Psoas muscle (tissue), 8 donors: ENCODE results near the gene HCN4. TPM values are rescaled to one million over a fixed set of nuclear protein-coding genes. Genes with fewer than 3 reads are reported as not detected.
"Not testable (repeated sequence)": the region's sequence is repeated elsewhere in the genome, so short reads cannot be mapped to it uniquely, and the experiment has no call there.

ENCODE experiments used
- ATAC-seq, 4 donors: fragments of 200-7000 bp; cut with Tn5 transposase; one replicate each; pipeline ENCODE4 v1.9.1; 2020; ENCODE audit warnings: moderate library complexity in 3 of 4, mild to moderate bottlenecking in 2 of 4
- DNase-seq, 2 donors: peaks; one replicate each; pipeline ENCODE4 v3.0.0-alpha.2; 2020
- H3K27ac ChIP-seq: fragments of 200-600 bp; one replicate; pipeline ENCODE4 v1.8.0; 2022
- H3K27me3 ChIP-seq, 3 donors: fragments of 200-600 bp in 1 of 3; one replicate each; pipeline versions ENCODE4 v1.6.1 to v1.8.0; 2013 to 2022; ENCODE audit warnings: low read length in 2 of 3, mild to moderate bottlenecking in 2 of 3, moderate library complexity in 1 of 3; ENCODE audit not compliant: insufficient read depth in 3 of 3
- H3K36me3 ChIP-seq, 2 donors: fragments of 200-600 bp in 1 of 2; one replicate each; pipeline versions ENCODE4 v1.6.1 to v1.8.0; 2013 to 2022; ENCODE audit warnings: low read depth in 1 of 2, mild to moderate bottlenecking in 1 of 2, moderate library complexity in 1 of 2; ENCODE audit not compliant: insufficient read depth in 1 of 2
- H3K4me1 ChIP-seq: fragments of 200-600 bp; one replicate; pipeline ENCODE4 v1.8.0; 2022
- H3K4me3 ChIP-seq: fragments of 200-600 bp; one replicate; pipeline ENCODE4 v1.8.0; 2022; ENCODE audit warnings: mild to moderate bottlenecking
- H3K9me3 ChIP-seq: fragments of 200-600 bp; one replicate; pipeline ENCODE4 v1.8.0; 2022
- WGBS, 3 donors: extraction: QIAGEN DNeasy Blood & Tissue Kit; methylation state at CpG; one replicate each; pipeline versions ENCODE4 v1.1.6 to v1.1.7; 2013; 5-methylcytosine and 5-hydroxymethylcytosine counted together
- intact Hi-C, 2 donors: fragments of 100-400 bp; cut with DNase I; formaldehyde crosslinking; loops; one replicate each; pipeline versions ENCODE4 v1.11.0 to v1.14.2; 2022
- long read RNA-seq, 2 donors: library from polyadenylated mRNA; unstranded; transcript quantifications; one replicate each; pipeline ENCODE4 v2.0.0, GENCODE V29; 2021
- polyA plus RNA-seq, 3 donors: library from polyadenylated mRNA; stranded (reverse); fragments of 200-250 nt; gene quantifications; one replicate each; pipeline ENCODE4 v1.2.3, GENCODE V29; 2013
- total RNA-seq, 4 donors: library from RNA; stranded (reverse); fragmentation: NEBNext Ultra II Directional in 2 of 4; extraction: Animal tissue kit (Norgen Biotek cat#: 25700) in 2 of 4; gene quantifications; one replicate each; pipeline versions ENCODE4 v1.2.1 to v1.2.4, GENCODE V29; 2021 to 2023
- TF ChIP-seq, protein P1 (sequence below): fragments of 200-600 bp; IDR thresholded peaks from one replicate; pipeline ENCODE4 v1.8.0; 2022; ENCODE audit warnings: antibody characterized with exemption
- donor health status: healthy with polysubstance abuse.
- donor health status: DM: no; HTN: no; CAD: no; lungs with moderate emphysema.
- donor health status: Bipolar disorder and iron deficiency.
- donor health status: healthy.
- donor health status: DM: yes; HTN: yes; CAD: no.
- donor health status: DM: no; HTN: no; CAD: no.
- donor health status: DM: no; HTN: no; CAD: no.
- donor health status: DM: yes; HTN: yes; CAD: no.

HCN4 gene
- total RNA-seq (not detected), polyA plus RNA-seq (not detected)
- long read RNA-seq, donor 1: 0 reads
- long read RNA-seq, donor 2: 0 reads

DNA sequence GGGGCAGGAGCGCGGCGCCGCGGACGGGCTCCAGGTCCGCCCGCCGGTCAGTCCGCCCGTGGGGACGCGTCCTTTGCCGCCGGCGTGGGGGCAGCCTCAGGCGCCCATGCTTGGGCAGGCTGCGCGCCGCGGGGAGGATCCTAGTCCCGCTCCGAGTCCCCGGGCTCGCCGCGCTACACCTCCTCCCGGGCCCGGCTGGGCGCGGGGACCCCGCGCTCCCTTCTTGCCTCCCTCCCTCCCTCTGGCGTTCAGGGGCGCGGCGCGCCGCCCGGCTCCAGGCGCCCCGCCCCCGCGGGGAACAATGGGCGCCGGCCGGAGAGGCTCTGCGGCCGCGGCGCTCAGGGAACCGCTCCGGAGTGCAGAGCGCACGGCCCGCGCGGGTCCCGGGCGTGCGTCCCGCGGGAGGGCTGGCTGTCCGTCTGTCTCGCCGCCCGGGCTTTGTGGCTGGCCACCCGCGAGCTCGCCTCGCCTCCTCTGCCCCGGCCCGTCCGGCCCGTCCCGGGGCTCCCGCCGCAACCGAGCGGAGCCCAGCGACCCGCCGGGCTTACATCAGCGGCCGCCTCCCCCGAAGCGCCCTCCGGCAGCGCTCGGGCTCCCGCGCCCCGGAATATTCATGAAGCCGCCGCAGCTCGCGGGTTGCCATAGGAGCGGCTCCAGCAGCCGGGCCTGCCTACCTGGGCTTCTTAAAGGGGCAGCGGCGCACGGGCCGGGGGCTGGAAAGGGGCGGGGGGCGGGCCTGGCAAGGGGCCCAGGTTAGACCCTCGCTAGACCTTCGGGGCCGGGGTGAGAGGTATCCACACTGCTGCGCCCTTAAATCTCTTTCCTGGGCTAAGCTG, at the start of gene HCN4:
Gene HCN4, minus strand, starts transcription at position 658 of the 836 bp plus-strand sequence. CDS start 688 bp downstream, outside the sequence.
- Histone ChIP-seq H3K27ac (no peak within 1 kb of the TSS), H3K36me3 (no peaks in the 10 kb centered on the region)

DNA sequence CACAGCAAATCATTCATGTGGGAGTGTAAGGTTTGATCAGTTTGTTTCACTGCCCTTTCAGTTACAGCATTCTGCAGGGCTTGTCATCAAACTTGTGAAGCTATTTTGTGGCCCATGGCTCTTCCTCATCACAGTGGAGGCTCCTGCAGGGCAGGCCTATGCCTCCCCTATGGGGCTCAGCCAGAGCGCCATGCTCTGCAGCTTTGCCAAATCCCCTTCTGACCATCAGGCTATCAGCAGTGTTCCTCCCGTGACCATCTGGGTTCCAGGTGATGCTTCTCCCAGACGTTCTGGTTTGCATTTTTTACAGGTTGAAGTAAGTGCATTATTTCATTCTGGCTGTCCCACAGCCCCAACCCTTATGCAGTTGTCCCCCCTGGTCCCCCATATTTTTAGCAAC, 46.1 kb upstream of the HCN4 start:
- no peak for ATAC-seq
- intact Hi-C loops: no loop called here
- no peaks in the 10 kb centered on the region for H3K36me3 ChIP-seq
- peaks cover 0 to 19% (median 14%) of the 10 kb centered on the region in 3 donors for H3K27me3 ChIP-seq
- no peaks in the 10 kb centered on the region for H3K9me3 ChIP-seq
- no peaks in the 10 kb centered on the region for H3K4me1 ChIP-seq
- TF ChIP-seq, protein P1, sequence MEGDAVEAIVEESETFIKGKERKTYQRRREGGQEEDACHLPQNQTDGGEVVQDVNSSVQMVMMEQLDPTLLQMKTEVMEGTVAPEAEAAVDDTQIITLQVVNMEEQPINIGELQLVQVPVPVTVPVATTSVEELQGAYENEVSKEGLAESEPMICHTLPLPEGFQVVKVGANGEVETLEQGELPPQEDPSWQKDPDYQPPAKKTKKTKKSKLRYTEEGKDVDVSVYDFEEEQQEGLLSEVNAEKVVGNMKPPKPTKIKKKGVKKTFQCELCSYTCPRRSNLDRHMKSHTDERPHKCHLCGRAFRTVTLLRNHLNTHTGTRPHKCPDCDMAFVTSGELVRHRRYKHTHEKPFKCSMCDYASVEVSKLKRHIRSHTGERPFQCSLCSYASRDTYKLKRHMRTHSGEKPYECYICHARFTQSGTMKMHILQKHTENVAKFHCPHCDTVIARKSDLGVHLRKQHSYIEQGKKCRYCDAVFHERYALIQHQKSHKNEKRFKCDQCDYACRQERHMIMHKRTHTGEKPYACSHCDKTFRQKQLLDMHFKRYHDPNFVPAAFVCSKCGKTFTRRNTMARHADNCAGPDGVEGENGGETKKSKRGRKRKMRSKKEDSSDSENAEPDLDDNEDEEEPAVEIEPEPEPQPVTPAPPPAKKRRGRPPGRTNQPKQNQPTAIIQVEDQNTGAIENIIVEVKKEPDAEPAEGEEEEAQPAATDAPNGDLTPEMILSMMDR: no peak
- H3K4me3 ChIP-seq: no peak overlapping the region
- H3K27ac ChIP-seq: no peak overlapping the region
- 63 to 66% (median 63%) methylated on average over 3 of the region's 3 CpGs for WGBS, 3 donors
- DNase-seq: no peak

More for the DNA sequence above, at the start of gene HCN4:
- Histone ChIP-seq H3K4me1 (no peaks in the 10 kb centered on the region), H3K27me3 (peaks cover 0 to 88% (median 44%) of the 10 kb centered on the region in 3 donors), H3K4me3 (peak within 1 kb of the TSS; percentile 59), H3K9me3 (no peaks in the 10 kb centered on the region)
- intact Hi-C loops: no loop called here
- ATAC-seq (no peak), DNase-seq (no peak)
- WGBS, 3 donors: 0 to 2% (median 1%) methylated on average over 51 to 109 of the region's 109 CpGs
- TF ChIP-seq, protein P1: no peak

DNA sequence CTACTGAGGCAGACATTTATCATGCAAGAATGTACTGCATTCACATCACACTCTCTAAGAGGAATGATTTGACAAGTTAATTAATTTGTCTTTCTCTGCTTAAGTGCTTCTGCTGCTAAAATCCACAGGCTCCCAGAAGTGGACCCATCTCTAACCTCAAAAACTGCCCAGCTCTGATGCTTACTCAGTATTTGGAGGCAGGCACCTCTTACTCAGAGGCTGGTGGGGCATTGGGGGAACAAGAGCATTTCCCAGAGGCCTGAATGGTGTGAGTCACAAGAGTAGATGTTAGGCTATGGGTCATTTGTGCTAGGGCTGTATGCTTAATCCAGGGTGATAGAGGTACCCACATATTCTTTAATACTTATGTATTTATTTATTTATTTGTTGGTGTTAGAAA, 34.4 kb upstream of the HCN4 start:
- ATAC-seq: no peak
- TF ChIP-seq, protein P1: no peak
- no peaks in the 10 kb centered on the region for H3K9me3 ChIP-seq
- H3K4me1 ChIP-seq: no peaks in the 10 kb centered on the region
- H3K27me3 ChIP-seq: peaks cover 0 to 26% (median 2%) of the 10 kb centered on the region in 3 donors
- no peak overlapping the region for H3K4me3 ChIP-seq
- H3K27ac ChIP-seq: no peak overlapping the region
- no peak for DNase-seq
- intact Hi-C loops: no loop called here
- no peaks in the 10 kb centered on the region for H3K36me3 ChIP-seq

DNA sequence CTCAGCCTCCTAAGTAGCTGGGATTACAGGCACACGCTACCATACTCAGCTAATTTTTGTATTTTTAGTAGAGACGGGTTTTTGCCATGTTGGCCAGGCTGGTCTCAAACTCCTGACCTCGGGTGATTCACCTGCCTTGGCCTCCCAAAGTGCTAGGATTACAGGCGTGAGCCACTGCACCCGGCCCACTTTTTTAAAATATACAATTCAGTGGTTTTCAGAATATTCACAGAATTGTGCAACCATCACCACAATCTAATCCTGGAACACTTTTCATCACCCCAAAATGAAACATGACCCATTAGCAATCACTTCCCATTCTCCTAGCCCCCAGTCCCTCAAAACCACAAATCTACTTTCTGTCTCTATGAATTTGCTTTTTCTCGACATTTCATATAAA, 31.5 kb upstream of the HCN4 start:
- intact Hi-C loops, H3K27ac ChIP-seq, ATAC-seq, H3K36me3 ChIP-seq, DNase-seq, H3K4me1 ChIP-seq, H3K4me3 ChIP-seq, H3K9me3 ChIP-seq: not testable (repeated sequence)
- WGBS, 3 donors: 72 to 82% (median 79%) methylated on average over 6 of the region's 6 CpGs
- H3K27me3 ChIP-seq: peaks cover 0 to 12% (median 2%) of the 10 kb centered on the region in 3 donors

DNA sequence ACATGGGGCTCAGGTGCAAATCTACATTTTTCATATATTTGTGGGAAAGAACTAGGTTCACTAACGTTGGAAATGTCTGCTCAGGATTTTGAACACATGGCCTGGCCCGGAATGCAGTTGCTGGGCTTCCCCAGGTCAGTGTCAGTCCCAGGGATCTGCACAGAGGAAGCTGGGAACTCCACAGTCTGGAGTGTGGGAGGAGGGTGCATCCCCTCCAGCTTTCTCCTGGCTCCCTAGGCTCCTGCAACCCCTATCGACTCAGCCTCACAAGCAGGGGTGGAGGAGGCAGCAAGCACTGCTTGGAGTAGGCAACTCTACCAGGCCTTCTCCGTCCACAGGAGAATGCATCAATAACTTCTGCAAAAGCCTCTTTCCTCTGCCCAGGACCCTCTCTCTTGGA, 30.1 kb upstream of the HCN4 start:
- WGBS, 3 donors: 69 to 78% (median 69%) methylated on average over 4 of the region's 4 CpGs
- no peak overlapping the region for H3K27ac ChIP-seq

More for the DNA sequence above, 30.1 kb upstream of the HCN4 start:
- Histone ChIP-seq H3K36me3 (no peaks in the 10 kb centered on the region), H3K4me1 (no peaks in the 10 kb centered on the region), H3K27me3 (peaks cover 0 to 4% (median 0%) of the 10 kb centered on the region in 3 donors), H3K4me3 (no peak overlapping the region), H3K9me3 (no peaks in the 10 kb centered on the region)
- TF ChIP-seq, protein P1: no peak
- no peak for DNase-seq
- no peak for ATAC-seq
- intact Hi-C loops: no loop called here
